Gastroesophageal sphincter (tissue), 4 donors: ENCODE measurements around the gene MYT1. TPM values are rescaled to one million over a fixed set of nuclear protein-coding genes. Genes with fewer than 3 reads are reported as not detected.

Source experiments
- ATAC-seq: fragments of 150-250 bp; one replicate; pipeline ENCODE4 v1.9.1; 2016; ENCODE audit warnings: mild to moderate bottlenecking, moderate library complexity
- H3K27ac ChIP-seq, 4 donors: fragments of 200-600 bp; sonication (generic) in 3 of 4; 1 replicate in 3 of 4; 2 replicates in 1 of 4; pipeline ENCODE4 v1.5.1; 2016 to 2019
- H3K27me3 ChIP-seq: fragments of 200-600 bp; sonication (generic); one replicate; pipeline ENCODE4 v1.5.1; 2019
- H3K36me3 ChIP-seq, 2 donors: fragments of 200-600 bp; sonication (generic); one replicate each; pipeline ENCODE4 v1.5.1; 2019; ENCODE audit warnings: control low read depth in 1 of 2
- H3K4me1 ChIP-seq, 3 donors: fragments of 200-600 bp; sonication (generic); 1 replicate in 2 of 3; 2 replicates in 1 of 3; pipeline ENCODE4 v1.5.1; 2016 to 2019; ENCODE audit warnings: control low read depth in 2 of 3
- H3K4me3 ChIP-seq, 2 donors: fragments of 200-600 bp; sonication (generic); one replicate each; pipeline ENCODE4 v1.5.1; 2019; ENCODE audit warnings: mild to moderate bottlenecking in 1 of 2, moderate library complexity in 1 of 2
- H3K9me3 ChIP-seq, 3 donors: fragments of 200-600 bp; sonication (generic); one replicate each; pipeline ENCODE4 v1.5.1; 2017 to 2019; ENCODE audit warnings: control low read depth in 2 of 3
- EP300 ChIP-seq: sonication (generic); formaldehyde crosslinking; IDR thresholded peaks from one replicate; pipeline ENCODE4 v1.6.1; 2017; ENCODE audit warnings: antibody characterized with exemption, mild to moderate bottlenecking
- POLR2A ChIP-seq, 2 donors: fragments of 450-650 bp; IDR thresholded peaks; one replicate each; pipeline ENCODE4 v1.6.1; 2017; ENCODE audit warnings: antibody characterized with exemption in 2 of 2, mild to moderate bottlenecking in 2 of 2, moderate library complexity in 1 of 2
- POLR2AphosphoS5 ChIP-seq: sonication (generic); formaldehyde crosslinking; IDR thresholded peaks from one replicate; pipeline ENCODE4 v1.6.1; 2017; ENCODE audit warnings: antibody characterized with exemption
- WGBS, 2 donors: methylation state at CpG; one replicate each; pipeline ENCODE4 v1.1.5; 2018; ENCODE audit warnings: low coverage in 1 of 2; 5-methylcytosine and 5-hydroxymethylcytosine counted together
- total RNA-seq, 4 donors: library from RNA; depleted of rRNA; stranded (reverse); fragments of >200 nt; gene quantifications; one replicate each; pipeline ENCODE4 v1.1.0, GENCODE V29; 2016
- TF ChIP-seq, protein P1 (sequence below), 4 experiments: fragments of 200-600 bp in 2 of 4; fragments of 450-650 bp in 2 of 4; sonication (generic) in 1 of 4; IDR thresholded peaks; one replicate each; pipeline ENCODE4 v1.5.1; 2017 to 2019; ENCODE audit warnings: antibody characterized with exemption in 4 of 4, mild to moderate bottlenecking in 2 of 4, moderate library complexity in 2 of 4

MYT1 gene
- total RNA-seq, 4 donors from 2014 or later, result 0.04 to 0.27 TPM; not detected in 2

GRCh38 chr20:64194269-64194668, 30.0 kb downstream of the MYT1 start:
- Histone ChIP-seq H3K4me1 (no peaks in the 10 kb centered on the region), H3K9me3 (no peaks in the 10 kb centered on the region), H3K36me3 (no peaks in the 10 kb centered on the region), H3K27me3 (peaks cover 83% of the 10 kb centered on the region), H3K27ac (no peak overlapping the region), H3K4me3 (no peak overlapping the region)
- ATAC-seq, result no peak
- no peak for TF ChIP-seq POLR2AphosphoS5
- TF ChIP-seq POLR2A (IDR thresholded peaks at IDR 0.05), result no peak
- TF ChIP-seq, protein P1, sequence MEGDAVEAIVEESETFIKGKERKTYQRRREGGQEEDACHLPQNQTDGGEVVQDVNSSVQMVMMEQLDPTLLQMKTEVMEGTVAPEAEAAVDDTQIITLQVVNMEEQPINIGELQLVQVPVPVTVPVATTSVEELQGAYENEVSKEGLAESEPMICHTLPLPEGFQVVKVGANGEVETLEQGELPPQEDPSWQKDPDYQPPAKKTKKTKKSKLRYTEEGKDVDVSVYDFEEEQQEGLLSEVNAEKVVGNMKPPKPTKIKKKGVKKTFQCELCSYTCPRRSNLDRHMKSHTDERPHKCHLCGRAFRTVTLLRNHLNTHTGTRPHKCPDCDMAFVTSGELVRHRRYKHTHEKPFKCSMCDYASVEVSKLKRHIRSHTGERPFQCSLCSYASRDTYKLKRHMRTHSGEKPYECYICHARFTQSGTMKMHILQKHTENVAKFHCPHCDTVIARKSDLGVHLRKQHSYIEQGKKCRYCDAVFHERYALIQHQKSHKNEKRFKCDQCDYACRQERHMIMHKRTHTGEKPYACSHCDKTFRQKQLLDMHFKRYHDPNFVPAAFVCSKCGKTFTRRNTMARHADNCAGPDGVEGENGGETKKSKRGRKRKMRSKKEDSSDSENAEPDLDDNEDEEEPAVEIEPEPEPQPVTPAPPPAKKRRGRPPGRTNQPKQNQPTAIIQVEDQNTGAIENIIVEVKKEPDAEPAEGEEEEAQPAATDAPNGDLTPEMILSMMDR (IDR thresholded peaks at IDR 0.05), result no peak
- no peak for TF ChIP-seq EP300

- H3K27me3 ChIP-seq, result peaks cover 91% of the 10 kb centered on the region
Observed at GRCh38 chr20:64196309-64196708, 32.1 kb downstream of the MYT1 start.

GRCh38 chr20:64196847-64197306, 32.6 kb downstream of the MYT1 start:
- Histone ChIP-seq H3K27me3 (peaks cover 90% of the 10 kb centered on the region), H3K4me3 (no peak overlapping the region), H3K27ac (no peak overlapping the region), H3K9me3 (no peaks in the 10 kb centered on the region), H3K36me3 (no peaks in the 10 kb centered on the region), H3K4me1 (no peaks in the 10 kb centered on the region)
- TF ChIP-seq POLR2AphosphoS5 (no peak), POLR2A (IDR thresholded peaks at IDR 0.05) (no peak)
- TF ChIP-seq, protein P1 (IDR thresholded peaks at IDR 0.05), result no peak
- no peak for ATAC-seq
- 69 to 82% methylated on average over 11 of the region's 11 CpGs for WGBS, 2 donors

More at GRCh38 chr20:64196309-64196708, 32.1 kb downstream of the MYT1 start:
- ATAC-seq, result no peak
- Histone ChIP-seq H3K9me3 (no peaks in the 10 kb centered on the region), H3K4me3 (no peak overlapping the region), H3K36me3 (no peaks in the 10 kb centered on the region), H3K4me1 (no peaks in the 10 kb centered on the region), H3K27ac (no peak overlapping the region)
- 69 to 74% methylated on average over 7 to 11 of the region's 15 CpGs for WGBS, 2 donors
- no peak for TF ChIP-seq EP300
- no peak for TF ChIP-seq POLR2AphosphoS5
- TF ChIP-seq, protein P1 (IDR thresholded peaks at IDR 0.05), result no peak
- no peak for TF ChIP-seq POLR2A (IDR thresholded peaks at IDR 0.05)

DNA sequence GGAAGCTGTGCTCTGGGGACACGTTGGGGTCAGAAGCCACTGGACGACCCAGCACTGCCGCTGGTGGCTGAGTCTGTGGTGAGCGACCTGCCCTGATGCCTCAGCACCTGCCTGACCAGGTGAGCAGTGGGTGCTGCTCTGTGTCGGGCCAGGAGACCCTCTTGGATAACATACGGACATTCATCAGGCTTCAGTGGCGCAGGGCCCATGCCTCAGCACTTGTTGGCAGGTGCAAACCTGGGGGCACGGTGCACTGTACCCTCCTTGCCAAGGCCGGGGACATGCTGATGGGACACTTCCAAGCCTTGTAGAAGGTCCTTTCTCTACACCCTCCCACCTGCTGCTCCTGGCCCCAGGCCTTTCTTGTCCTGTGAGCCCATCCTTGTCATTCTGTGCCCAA, 34.1 kb downstream of the MYT1 start:
- Histone ChIP-seq H3K4me1 (no peaks in the 10 kb centered on the region), H3K27me3 (peaks cover 90% of the 10 kb centered on the region), H3K9me3 (no peaks in the 10 kb centered on the region), H3K27ac (no peak overlapping the region), H3K36me3 (no peaks in the 10 kb centered on the region), H3K4me3 (no peak overlapping the region)
- ATAC-seq, result no peak
- WGBS, 2 donors, result 74% methylated on average over 7 of the region's 9 CpGs; no CpG with 5 or more reads in 1 of the 2 donors
- TF ChIP-seq POLR2AphosphoS5 (no peak), POLR2A (IDR thresholded peaks at IDR 0.05) (no peak), EP300 (no peak)
- TF ChIP-seq, protein P1 (IDR thresholded peaks at IDR 0.05), result no peak

GRCh38 chr20:64199395-64199794, 35.1 kb downstream of the MYT1 start:
- no peak for ATAC-seq
- H3K27me3 ChIP-seq, result peaks cover 88% of the 10 kb centered on the region

More at GRCh38 chr20:64199395-64199794, 35.1 kb downstream of the MYT1 start:
- Histone ChIP-seq H3K36me3 (no peaks in the 10 kb centered on the region), H3K9me3 (no peaks in the 10 kb centered on the region), H3K27ac (no peak overlapping the region), H3K4me3 (no peak overlapping the region), H3K4me1 (no peaks in the 10 kb centered on the region)
- WGBS, 2 donors, result 43 to 66% methylated on average over 3 of the region's 8 CpGs
- TF ChIP-seq POLR2A (IDR thresholded peaks at IDR 0.05) (no peak), EP300 (no peak), POLR2AphosphoS5 (no peak)
- TF ChIP-seq, protein P1 (IDR thresholded peaks at IDR 0.05), result no peak
